WTC11 (cell line): ENCODE measurements around the gene MYH14. TPM values are rescaled to one million over a fixed set of nuclear protein-coding genes. Genes with fewer than 3 reads are reported as not detected.

Experiments
- ATAC-seq: fragments of 200-7000 bp; cut with Tn5 transposase; 2 replicates; pipeline ENCODE4 v1.10.0; 2021; ENCODE audit warnings: mild to moderate bottlenecking, moderate library complexity
- CTCF ChIA-PET: fragments of 300-600 bp; sonication (Branson Sonifier 250); formaldehyde crosslinking; loops from one replicate; lab custom pipeline; 2021; ENCODE audit warnings: antibody characterized with exemption; lab: Charles Lee
- POLR2A ChIA-PET: fragments of 350-600 bp; sonication (Branson Sonifier 250); formaldehyde crosslinking; loops from one replicate; lab custom pipeline; 2021; ENCODE audit warnings: antibody characterized with exemption; lab: Charles Lee
- DNase-seq: peaks from one replicate; pipeline ENCODE4 v3.0.0; 2021; ENCODE audit warnings: low spot score
- H3K27ac Mint-ChIP-seq: 2 replicates; pipeline ENCODE4 v1.8.0; 2021; ENCODE audit warnings: mixed read lengths
- H3K27me3 Mint-ChIP-seq: 2 replicates; pipeline ENCODE4 v1.8.0; 2021; ENCODE audit warnings: low read depth, mild to moderate bottlenecking, moderate library complexity, mixed read lengths
- H3K36me3 Mint-ChIP-seq: 2 replicates; pipeline ENCODE4 v1.8.0; 2021; ENCODE audit warnings: mixed read lengths
- H3K4me1 Mint-ChIP-seq: 2 replicates; pipeline ENCODE4 v1.8.0; 2022; ENCODE audit warnings: mixed read lengths
- H3K4me3 Mint-ChIP-seq: 2 replicates; pipeline ENCODE4 v1.8.0; 2021; ENCODE audit warnings: mild to moderate bottlenecking, moderate library complexity, mixed read lengths
- H3K9me3 Mint-ChIP-seq: 2 replicates; pipeline ENCODE4 v1.8.0; 2021; ENCODE audit warnings: mixed read lengths
- AR ChIP-seq: fragments of 250-450 bp; sonication (Bioruptor Pico); IDR thresholded peaks from 2 replicates; pipeline ENCODE4 v1.9.0; 2021; ENCODE audit warnings: mild to moderate bottlenecking
- CREM ChIP-seq: sonication (generic); formaldehyde crosslinking; IDR thresholded peaks from 2 replicates; pipeline ENCODE4 v1.8.1; 2022; ENCODE audit warnings: mild to moderate bottlenecking, missing genetic modification reagents, moderate library complexity
- ETV6 ChIP-seq: sonication (generic); formaldehyde crosslinking; IDR thresholded peaks from 2 replicates; pipeline ENCODE4 v1.8.1; 2022; ENCODE audit warnings: mild to moderate bottlenecking, missing genetic modification reagents
- FOXP4 ChIP-seq: sonication (generic); formaldehyde crosslinking; IDR thresholded peaks from 2 replicates; pipeline ENCODE4 v1.8.0; 2022; ENCODE audit warnings: mild to moderate bottlenecking, missing genetic modification reagents
- IRF2 ChIP-seq: sonication (generic); formaldehyde crosslinking; IDR thresholded peaks from 2 replicates; pipeline ENCODE4 v1.8.0; 2022; ENCODE audit warnings: low read depth, missing genetic modification reagents, borderline replicate concordance
- JUN ChIP-seq: sonication (generic); formaldehyde crosslinking; IDR thresholded peaks from 2 replicates; pipeline ENCODE4 v1.8.0; 2023; ENCODE audit warnings: mild to moderate bottlenecking, missing genetic modification reagents
- MXD4 ChIP-seq: fragments of 250-450 bp; sonication (Bioruptor Pico); IDR thresholded peaks from 2 replicates; pipeline ENCODE4 v1.8.0; 2021; ENCODE audit warnings: mild to moderate bottlenecking, moderate library complexity, borderline replicate concordance
- PRDM15 ChIP-seq: sonication (generic); formaldehyde crosslinking; IDR thresholded peaks from 2 replicates; pipeline ENCODE4 v1.8.0; 2022; ENCODE audit warnings: missing genetic modification reagents
- SMAD3 ChIP-seq: sonication (generic); formaldehyde crosslinking; IDR thresholded peaks from 2 replicates; pipeline ENCODE4 v1.8.0; 2022; ENCODE audit warnings: missing genetic modification reagents, mild to moderate bottlenecking, borderline replicate concordance
- TCF7 ChIP-seq: sonication (generic); formaldehyde crosslinking; IDR thresholded peaks from 2 replicates; pipeline ENCODE4 v1.8.0; 2022; ENCODE audit warnings: mild to moderate bottlenecking, low read depth, missing genetic modification reagents, moderate library complexity
- ZBTB21 ChIP-seq: sonication (generic); formaldehyde crosslinking; IDR thresholded peaks from 2 replicates; pipeline ENCODE4 v1.8.1; 2023; ENCODE audit warnings: mild to moderate bottlenecking, missing genetic modification reagents, borderline replicate concordance
- ZNF423 ChIP-seq: fragments of 250-450 bp; sonication (Bioruptor Pico); IDR thresholded peaks from 2 replicates; pipeline ENCODE4 v2.1.2; 2022; ENCODE audit warnings: mild to moderate bottlenecking, moderate library complexity
- total RNA-seq: library from RNA; stranded (reverse); gene quantifications from 3 replicates; pipeline ENCODE4 v1.2.3, GENCODE V29; 2021

The MYH14 gene
- total RNA-seq, 1 experiment from 2014 or later: 25.8 TPM

GRCh38 chr19:50204811-50205675 lies 1.6 kb downstream of the MYH14 start (continued):
- no peak for TF ChIP-seq FOXP4

- ATAC-seq: peak; percentile 13
- peak overlapping the region; percentile 69 for H3K4me3 Mint-ChIP-seq
Measured at GRCh38 chr19:50205681-50206138, 2.3 kb downstream of the MYH14 start.

More at GRCh38 chr19:50205681-50206138, 2.3 kb downstream of the MYH14 start:
- DNase-seq: peak; percentile 36
- peaks cover 46% of the 10 kb centered on the region for H3K27me3 Mint-ChIP-seq
- H3K4me1 Mint-ChIP-seq: peaks cover 10% of the 10 kb centered on the region
- TF ChIP-seq MXD4 (CRISPR knock-in tag) (no peak), TCF7 (CRISPR knock-in tag) (no peak), SMAD3 (CRISPR knock-in tag) (no peak), ZBTB21 (CRISPR knock-in tag) (no peak), CREM (CRISPR knock-in tag) (no peak), JUN (CRISPR knock-in tag) (no peak), ZNF423 (CRISPR knock-in tag) (no peak), PRDM15 (no peak), ETV6 (CRISPR knock-in tag) (no peak), IRF2 (CRISPR knock-in tag) (no peak), AR (no peak)
- TF ChIP-seq, all 79 proteins: peak for 0
- Mint-ChIP-seq H3K36me3 (no peaks in the 10 kb centered on the region), H3K9me3 (no peaks in the 10 kb centered on the region), H3K27ac (no peak overlapping the region)
- CTCF ChIA-PET: interaction anchor here (0.8 to 2.2 kb wide), 12 partner anchors 8 to 152 kb away, joined by 3 to 12 read pairs (median 6); partner anchors contain the start of gene KCNC3
- POLR2A ChIA-PET: no interaction called here
